ENCODE data around the gene LRRC53. TPM values are rescaled to one million over a fixed set of nuclear protein-coding genes. Genes with fewer than 3 reads are reported as not detected.

LRRC53 gene
- total and polyA plus RNA-seq, 2 of the 4 experiments (the other 2 are of a cell fraction), result not detected

DNA sequence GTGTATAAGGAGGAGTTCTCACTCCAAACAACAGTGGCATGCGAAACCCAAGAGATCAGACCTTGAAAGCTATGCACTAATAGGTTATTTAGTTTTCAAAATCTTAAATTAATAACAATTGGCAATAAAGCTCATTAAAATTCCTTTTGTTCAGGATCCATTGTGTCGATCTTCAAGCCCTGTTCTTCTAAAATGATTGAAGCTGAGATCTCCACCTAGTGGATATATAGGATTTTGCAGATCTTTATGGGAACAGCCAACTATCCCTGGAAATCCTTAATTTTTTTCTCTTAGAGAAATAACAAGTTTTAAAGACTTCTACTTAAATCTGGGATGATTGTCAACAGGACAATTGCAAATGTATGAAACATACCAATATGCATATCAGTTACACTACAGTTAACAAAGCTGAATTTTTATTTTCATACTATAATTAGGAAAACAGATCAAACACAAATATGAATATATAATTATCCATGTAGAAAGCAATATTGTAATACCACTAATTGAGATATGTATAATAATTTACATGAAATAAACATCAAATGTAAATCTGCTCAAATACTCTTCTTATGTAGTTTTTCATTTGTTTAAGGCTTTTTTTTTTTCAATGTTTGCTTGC lies 43.3 kb downstream of the LRRC53 start:
- no peaks in the 10 kb centered on the region for H3K36me3 ChIP-seq (ENCODE audit: control insufficient read depth, insufficient read depth, low read length)
- intact Hi-C loops (cut with micrococcal nuclease) (loop anchor here (2.0 to 10.0 kb wide), 2 partner anchors 264 to 628 kb away; no protein-coding TSS in a partner anchor), dilution Hi-C loops (cut with HindIII; ENCODE audit: low sequenced_read_pairs, unreplicated experiment) (no loop called here), in situ Hi-C loops (cut with MboI; ENCODE audit: low sequenced_read_pairs) (no loop called here)
- ChIA-PET CTCF (interaction anchor here (0.6 to 1.9 kb wide), 7 partner anchors 10 to 909 kb away, joined by 3 to 5 read pairs (median 3); partner anchors contain the start of gene TYW3), POLR2A (ENCODE audit: unreplicated experiment) (no interaction called here)
- no peak overlapping the region for H4K5ac ChIP-seq (ENCODE audit: low read depth, low read length)
- H3K4me3 ChIP-seq (ENCODE audit: insufficient read depth, low read depth, low read length), result no peak overlapping the region
- no peak overlapping the region for H2BK5ac ChIP-seq (ENCODE audit: low read depth, low read length, poor library complexity, severe bottlenecking)
- no peak overlapping the region for H2AK9ac ChIP-seq (replicated peaks; ENCODE audit: low read depth, low read length, poor library complexity)
- no peaks in the 10 kb centered on the region for H3K9me3 ChIP-seq (ENCODE audit: control insufficient read depth, insufficient read depth, low read length)
- H2BK120ac ChIP-seq (ENCODE audit: low read depth, low read length), result no peak overlapping the region
- H3K23ac ChIP-seq (ENCODE audit: low read depth, low read length), result no peak overlapping the region
- WGBS, 2 experiments (ENCODE audit: extremely low coverage in 2 of 2, insufficient read length in 1 of 2), result no CpG with 5 or more reads among the region's 2 CpGs
- H4K20me1 ChIP-seq (ENCODE audit: insufficient read depth, low read length), result no peaks in the 10 kb centered on the region
- H3K79me1 ChIP-seq (ENCODE audit: low read depth in 1 of 2, low read length in 2 of 2), result no peaks in the 10 kb centered on the region
- no peak overlapping the region for H4K91ac ChIP-seq (ENCODE audit: insufficient read depth, low read depth, low read length)
- TF ChIP-seq, protein P1, sequence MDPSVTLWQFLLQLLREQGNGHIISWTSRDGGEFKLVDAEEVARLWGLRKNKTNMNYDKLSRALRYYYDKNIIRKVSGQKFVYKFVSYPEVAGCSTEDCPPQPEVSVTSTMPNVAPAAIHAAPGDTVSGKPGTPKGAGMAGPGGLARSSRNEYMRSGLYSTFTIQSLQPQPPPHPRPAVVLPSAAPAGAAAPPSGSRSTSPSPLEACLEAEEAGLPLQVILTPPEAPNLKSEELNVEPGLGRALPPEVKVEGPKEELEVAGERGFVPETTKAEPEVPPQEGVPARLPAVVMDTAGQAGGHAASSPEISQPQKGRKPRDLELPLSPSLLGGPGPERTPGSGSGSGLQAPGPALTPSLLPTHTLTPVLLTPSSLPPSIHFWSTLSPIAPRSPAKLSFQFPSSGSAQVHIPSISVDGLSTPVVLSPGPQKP (IDR thresholded peaks at IDR 0.05; ENCODE audit: borderline replicate concordance, low read depth, low read length), result no peak
- TF ChIP-seq SMC3 (IDR thresholded peaks at IDR 0.05; ENCODE audit: low read depth, low read length), result peak; percentile 80
- no peak for TF ChIP-seq CEBPB (IDR thresholded peaks at IDR 0.05; ENCODE audit: low read depth, low read length)
- TF ChIP-seq, protein P2, sequence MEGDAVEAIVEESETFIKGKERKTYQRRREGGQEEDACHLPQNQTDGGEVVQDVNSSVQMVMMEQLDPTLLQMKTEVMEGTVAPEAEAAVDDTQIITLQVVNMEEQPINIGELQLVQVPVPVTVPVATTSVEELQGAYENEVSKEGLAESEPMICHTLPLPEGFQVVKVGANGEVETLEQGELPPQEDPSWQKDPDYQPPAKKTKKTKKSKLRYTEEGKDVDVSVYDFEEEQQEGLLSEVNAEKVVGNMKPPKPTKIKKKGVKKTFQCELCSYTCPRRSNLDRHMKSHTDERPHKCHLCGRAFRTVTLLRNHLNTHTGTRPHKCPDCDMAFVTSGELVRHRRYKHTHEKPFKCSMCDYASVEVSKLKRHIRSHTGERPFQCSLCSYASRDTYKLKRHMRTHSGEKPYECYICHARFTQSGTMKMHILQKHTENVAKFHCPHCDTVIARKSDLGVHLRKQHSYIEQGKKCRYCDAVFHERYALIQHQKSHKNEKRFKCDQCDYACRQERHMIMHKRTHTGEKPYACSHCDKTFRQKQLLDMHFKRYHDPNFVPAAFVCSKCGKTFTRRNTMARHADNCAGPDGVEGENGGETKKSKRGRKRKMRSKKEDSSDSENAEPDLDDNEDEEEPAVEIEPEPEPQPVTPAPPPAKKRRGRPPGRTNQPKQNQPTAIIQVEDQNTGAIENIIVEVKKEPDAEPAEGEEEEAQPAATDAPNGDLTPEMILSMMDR (conservative IDR thresholded peaks at IDR 0.05; ENCODE audit: low read depth, low read length), result peak; percentile 71
- no peak for TF ChIP-seq NFE2L2 (IDR thresholded peaks at IDR 0.05; ENCODE audit: low read depth, low read length)
- TF ChIP-seq RAD21 (IDR thresholded peaks at IDR 0.05; ENCODE audit: low read length), result peak; percentile 80
- no peak for TF ChIP-seq MXI1 (IDR thresholded peaks at IDR 0.05; ENCODE audit: borderline replicate concordance, low read depth, low read length)
- no peak for TF ChIP-seq FOS (IDR thresholded peaks at IDR 0.05; ENCODE audit: low read depth, low read length)
- no peak for TF ChIP-seq CHD1 (IDR thresholded peaks at IDR 0.05; ENCODE audit: low read depth, low read length)
- TF ChIP-seq, protein P3, sequence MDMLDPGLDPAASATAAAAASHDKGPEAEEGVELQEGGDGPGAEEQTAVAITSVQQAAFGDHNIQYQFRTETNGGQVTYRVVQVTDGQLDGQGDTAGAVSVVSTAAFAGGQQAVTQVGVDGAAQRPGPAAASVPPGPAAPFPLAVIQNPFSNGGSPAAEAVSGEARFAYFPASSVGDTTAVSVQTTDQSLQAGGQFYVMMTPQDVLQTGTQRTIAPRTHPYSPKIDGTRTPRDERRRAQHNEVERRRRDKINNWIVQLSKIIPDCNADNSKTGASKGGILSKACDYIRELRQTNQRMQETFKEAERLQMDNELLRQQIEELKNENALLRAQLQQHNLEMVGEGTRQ (IDR thresholded peaks at IDR 0.05; ENCODE audit: low read depth, low read length), result no peak
- TF ChIP-seq RFX5 (IDR thresholded peaks at IDR 0.05; ENCODE audit: low read depth, low read length), result no peak
- TF ChIP-seq MAZ (IDR thresholded peaks at IDR 0.05; ENCODE audit: borderline replicate concordance, low read depth, low read length), result no peak
- peak; percentile 37; the same call in 1 of the 2 replicates for TF ChIP-seq POLR2A (IDR thresholded peaks at IDR 0.05; ENCODE audit: low read depth, low read length)
- no peak for TF ChIP-seq MAFK (IDR thresholded peaks at IDR 0.05; ENCODE audit: low read depth, low read length)
- no peak for TF ChIP-seq BHLHE40 (IDR thresholded peaks at IDR 0.05; ENCODE audit: low read depth, low read length)
- TF ChIP-seq RCOR1 (IDR thresholded peaks at IDR 0.05; ENCODE audit: insufficient replicate concordance, low read length), result no peak
- H2BK20ac ChIP-seq (ENCODE audit: low read depth, low read length), result peak overlapping the region; percentile 80; the same call in 1 of the 2 replicates
- DNase-seq (peak; percentile 56), ATAC-seq (ENCODE audit: low read depth) (peak; percentile 85)
- H3K9ac ChIP-seq (ENCODE audit: low read depth, low read length), result no peak overlapping the region
- H4K8ac ChIP-seq (ENCODE audit: low read depth in 2 of 2, low read length in 2 of 2), result no peak overlapping the region
- no peak overlapping the region for H2AFZ ChIP-seq (replicated peaks; ENCODE audit: low read length, poor library complexity)
- H3K4ac ChIP-seq (ENCODE audit: low read depth, low read length), result no peak overlapping the region; the same call in 1 of the 2 replicates
- no peak overlapping the region for H3K18ac ChIP-seq (ENCODE audit: low read depth, low read length)
- H3K4me2 ChIP-seq (ENCODE audit: low read depth, low read length), result no peak overlapping the region
- no peak overlapping the region for H3K14ac ChIP-seq (replicated peaks; ENCODE audit: low read depth, low read length)
- H3K27ac ChIP-seq (ENCODE audit: insufficient read depth, low read length), result no peak overlapping the region
- no peak overlapping the region for H2BK15ac ChIP-seq (ENCODE audit: low read depth, low read length)
- peaks cover 6% of the 10 kb centered on the region; the same call in 1 of the 2 replicates for H3K4me1 ChIP-seq (ENCODE audit: control insufficient read depth, insufficient read depth, low read length)
- no peak overlapping the region for H3K56ac ChIP-seq (ENCODE audit: extremely low read depth, insufficient read depth, low read length)
- H2AK5ac ChIP-seq (ENCODE audit: low read depth, low read length), result no peak overlapping the region
- no peaks in the 10 kb centered on the region for H3K27me3 ChIP-seq (ENCODE audit: control insufficient read depth, insufficient read depth, low read length)
- no TSS peak for BruUV-seq (replicated peaks)
- H3K9me1 ChIP-seq (ENCODE audit: insufficient read depth, low read length), result no peaks in the 10 kb centered on the region
